Ascending aorta (tissue), 2 donors: ENCODE data around the gene ACOXL. TPM values are rescaled to one million over a fixed set of nuclear protein-coding genes. Genes with fewer than 3 reads are reported as not detected.

Experiments
- DNase-seq, 2 donors: peaks; one replicate each; pipeline ENCODE4 v3.0.0-alpha.2; 2019; ENCODE audit warnings: low spot score in 2 of 2
- H3K27ac ChIP-seq, 2 donors: fragments of 200-600 bp; sonication (generic); one replicate each; pipeline ENCODE4 v1.5.1; 2016 to 2017; ENCODE audit warnings: mild to moderate bottlenecking in 1 of 2
- H3K27me3 ChIP-seq: fragments of 200-600 bp; sonication (generic); one replicate; pipeline ENCODE4 v1.5.1; 2017
- H3K36me3 ChIP-seq, 2 donors: fragments of 200-600 bp; sonication (generic); one replicate each; pipeline ENCODE4 v1.5.1; 2016
- H3K4me1 ChIP-seq, 2 donors: fragments of 200-600 bp; sonication (generic); one replicate each; pipeline ENCODE4 v1.5.1; 2016 to 2017; ENCODE audit warnings: mild to moderate bottlenecking in 1 of 2
- H3K4me3 ChIP-seq, 2 donors: fragments of 200-600 bp; sonication (generic); one replicate each; pipeline ENCODE4 v1.5.1; 2016 to 2017; ENCODE audit warnings: mild to moderate bottlenecking in 1 of 2
- H3K9me3 ChIP-seq, 2 donors: fragments of 200-600 bp; sonication (generic); one replicate each; pipeline ENCODE4 v1.5.1; 2016
- intact Hi-C: fragments of 100-400 bp; cut with DNase I; formaldehyde crosslinking; loops from one replicate; pipeline ENCODE4 v1.15.1; 2023
- total RNA-seq: library from RNA; depleted of rRNA; stranded (reverse); fragments of >200 nt; gene quantifications from one replicate; pipeline ENCODE4 v1.1.0, GENCODE V29; 2016
- TF ChIP-seq, protein P1 (sequence below), 3 experiments: fragments of 200-600 bp in 2 of 3; fragments of 450-650 bp in 1 of 3; sonication (generic) in 2 of 3; IDR thresholded peaks; one replicate each; pipeline ENCODE4 v1.5.1; 2016 to 2019; ENCODE audit warnings: antibody characterized with exemption in 3 of 3, mild to moderate bottlenecking in 1 of 3, moderate library complexity in 1 of 3

ACOXL gene
- total RNA-seq, 1 donor from 2014 or later: not detected

DNA sequence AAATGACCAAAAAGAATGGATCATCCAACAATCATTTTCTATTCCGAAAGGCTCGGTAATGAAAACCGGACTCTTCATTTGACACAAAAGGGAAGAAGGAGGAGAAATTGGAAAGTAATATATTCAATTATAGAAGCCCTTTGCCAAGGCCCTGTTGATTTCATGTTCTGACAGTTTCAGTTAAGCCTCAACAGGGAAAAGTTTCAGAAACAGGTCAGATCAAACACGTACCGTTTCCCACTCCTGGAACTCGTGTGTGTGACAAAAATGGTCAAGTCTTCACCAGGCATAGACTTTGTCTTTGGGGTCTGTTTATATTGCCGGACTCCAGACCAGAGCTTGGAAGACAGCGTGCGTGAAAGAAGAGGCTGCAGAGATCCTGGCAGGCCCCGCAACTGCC is 287.0 kb downstream of the ACOXL start:
- Histone ChIP-seq H3K27ac (no peak overlapping the region), H3K4me1 (no peaks in the 10 kb centered on the region), H3K27me3 (no peaks in the 10 kb centered on the region), H3K36me3 (no peaks in the 10 kb centered on the region), H3K9me3 (no peaks in the 10 kb centered on the region), H3K4me3 (no peak overlapping the region)
- TF ChIP-seq, protein P1, sequence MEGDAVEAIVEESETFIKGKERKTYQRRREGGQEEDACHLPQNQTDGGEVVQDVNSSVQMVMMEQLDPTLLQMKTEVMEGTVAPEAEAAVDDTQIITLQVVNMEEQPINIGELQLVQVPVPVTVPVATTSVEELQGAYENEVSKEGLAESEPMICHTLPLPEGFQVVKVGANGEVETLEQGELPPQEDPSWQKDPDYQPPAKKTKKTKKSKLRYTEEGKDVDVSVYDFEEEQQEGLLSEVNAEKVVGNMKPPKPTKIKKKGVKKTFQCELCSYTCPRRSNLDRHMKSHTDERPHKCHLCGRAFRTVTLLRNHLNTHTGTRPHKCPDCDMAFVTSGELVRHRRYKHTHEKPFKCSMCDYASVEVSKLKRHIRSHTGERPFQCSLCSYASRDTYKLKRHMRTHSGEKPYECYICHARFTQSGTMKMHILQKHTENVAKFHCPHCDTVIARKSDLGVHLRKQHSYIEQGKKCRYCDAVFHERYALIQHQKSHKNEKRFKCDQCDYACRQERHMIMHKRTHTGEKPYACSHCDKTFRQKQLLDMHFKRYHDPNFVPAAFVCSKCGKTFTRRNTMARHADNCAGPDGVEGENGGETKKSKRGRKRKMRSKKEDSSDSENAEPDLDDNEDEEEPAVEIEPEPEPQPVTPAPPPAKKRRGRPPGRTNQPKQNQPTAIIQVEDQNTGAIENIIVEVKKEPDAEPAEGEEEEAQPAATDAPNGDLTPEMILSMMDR (IDR thresholded peaks at IDR 0.05): no peak
- DNase-seq: no peak
- intact Hi-C loops: no loop called here

DNA sequence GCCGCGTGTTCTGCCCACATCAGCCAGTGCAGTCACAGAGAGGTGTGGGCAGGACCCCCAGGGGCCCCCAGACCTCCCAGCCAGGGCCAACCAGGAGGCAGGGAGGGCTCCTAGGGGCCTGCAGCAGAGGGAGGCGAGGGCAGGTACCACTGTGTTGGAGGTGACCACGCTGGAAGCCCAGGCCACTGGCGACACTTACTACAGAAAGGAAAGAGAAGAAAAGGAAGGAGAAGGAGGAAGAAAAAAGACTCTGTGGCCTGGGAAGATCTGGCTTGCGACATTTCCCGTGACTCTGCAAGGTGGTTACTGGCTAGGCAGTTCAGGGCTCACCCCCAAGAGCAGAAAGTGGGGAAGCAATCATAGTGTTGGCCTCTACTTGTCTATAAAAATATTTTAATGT is 290.3 kb downstream of the ACOXL start:
- Histone ChIP-seq H3K36me3 (no peaks in the 10 kb centered on the region), H3K4me3 (no peak overlapping the region), H3K27ac (no peak overlapping the region), H3K4me1 (no peaks in the 10 kb centered on the region), H3K27me3 (no peaks in the 10 kb centered on the region), H3K9me3 (no peaks in the 10 kb centered on the region)
- TF ChIP-seq, protein P1 (IDR thresholded peaks at IDR 0.05): no peak
- intact Hi-C loops: no loop called here
- no peak for DNase-seq

DNA sequence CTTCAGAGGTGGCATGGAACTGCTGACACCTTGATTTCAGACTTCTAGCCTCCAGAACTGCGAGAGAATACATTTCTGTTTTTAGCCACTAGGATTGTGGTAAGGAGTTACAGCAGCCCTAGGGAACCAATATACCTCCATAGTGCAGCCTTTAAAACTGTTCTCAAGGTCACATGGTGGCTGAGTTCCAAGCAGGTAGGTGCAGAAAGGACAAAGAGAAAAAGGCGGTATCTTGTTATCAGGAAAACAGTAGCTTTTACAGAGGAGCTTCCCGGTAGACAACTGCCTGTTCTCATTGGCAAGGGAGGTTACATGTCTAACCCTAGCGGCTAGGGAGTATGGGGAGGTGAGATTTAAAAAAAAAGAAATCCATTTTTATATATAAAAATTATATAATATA is 292.1 kb downstream of the ACOXL start:
- H3K4me1 ChIP-seq: no peaks in the 10 kb centered on the region
- intact Hi-C loops: no loop called here

DNA sequence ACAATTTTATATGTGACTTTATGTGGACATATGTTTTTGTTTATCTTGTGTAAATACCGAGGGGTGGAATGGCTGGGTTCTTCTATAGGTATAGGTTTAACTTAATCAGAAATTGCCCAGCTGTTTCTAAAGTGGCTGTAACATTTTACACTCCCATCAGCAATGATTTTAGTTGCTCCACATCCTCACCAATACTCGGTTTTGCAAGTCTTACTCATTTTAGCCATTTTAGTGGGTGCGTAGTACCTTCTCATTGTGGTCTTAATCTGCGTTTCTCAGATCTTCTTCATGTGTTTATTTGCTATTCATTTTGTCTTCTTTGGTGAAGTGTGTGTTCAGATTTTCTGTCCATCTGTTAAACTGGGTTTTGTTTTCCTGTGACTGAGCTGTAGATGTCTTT is 292.9 kb downstream of the ACOXL start:
- intact Hi-C loops: no loop called here

More for the DNA sequence above, 292.1 kb downstream of the ACOXL start:
- H3K36me3 ChIP-seq: no peaks in the 10 kb centered on the region
- H3K27me3 ChIP-seq: no peaks in the 10 kb centered on the region
- no peak overlapping the region for H3K27ac ChIP-seq
- no peak overlapping the region for H3K4me3 ChIP-seq
- no peaks in the 10 kb centered on the region for H3K9me3 ChIP-seq
- TF ChIP-seq, protein P1 (IDR thresholded peaks at IDR 0.05): no peak
- no peak for DNase-seq

DNA sequence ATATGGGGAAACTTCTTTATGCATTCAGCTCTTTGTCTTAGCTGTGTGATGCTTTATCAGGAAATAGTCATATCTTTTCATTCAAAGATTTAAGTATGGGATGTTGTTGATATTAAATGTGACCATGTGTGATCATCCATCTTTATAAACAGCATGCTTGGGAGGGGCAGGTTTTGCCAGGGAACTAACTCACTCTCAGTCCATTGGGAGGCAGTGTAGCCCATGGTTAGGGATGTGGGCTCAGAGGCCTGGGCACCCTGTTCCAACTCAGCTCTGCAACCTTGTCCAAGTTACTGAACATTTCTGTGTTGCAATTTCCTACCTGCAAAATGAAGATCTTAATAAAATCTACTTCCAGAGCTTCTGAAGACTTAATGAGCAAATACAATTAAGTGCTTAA is 296.3 kb downstream of the ACOXL start:
- no peak overlapping the region for H3K27ac ChIP-seq
- no peaks in the 10 kb centered on the region for H3K4me1 ChIP-seq
- no peaks in the 10 kb centered on the region for H3K27me3 ChIP-seq
- intact Hi-C loops: no loop called here
- no peak for DNase-seq
- H3K36me3 ChIP-seq: no peaks in the 10 kb centered on the region
- no peaks in the 10 kb centered on the region for H3K9me3 ChIP-seq
- no peak overlapping the region for H3K4me3 ChIP-seq
- TF ChIP-seq, protein P1 (IDR thresholded peaks at IDR 0.05): no peak

More for the DNA sequence above, 292.9 kb downstream of the ACOXL start:
- DNase-seq: no peak
- no peak overlapping the region for H3K4me3 ChIP-seq
- H3K36me3 ChIP-seq: no peaks in the 10 kb centered on the region
- H3K27ac ChIP-seq: no peak overlapping the region
- H3K4me1 ChIP-seq: no peaks in the 10 kb centered on the region
- no peaks in the 10 kb centered on the region for H3K9me3 ChIP-seq
- TF ChIP-seq, protein P1 (IDR thresholded peaks at IDR 0.05): no peak
- no peaks in the 10 kb centered on the region for H3K27me3 ChIP-seq
